CD4-positive, alpha-beta T cell (primary cell): ENCODE data around the gene SLC6A3. TPM values are rescaled to one million over a fixed set of nuclear protein-coding genes. Genes with fewer than 3 reads are reported as not detected.
A peak's percentile ranks its signal among the peaks of the same experiment; 100 is the strongest.

Experiments
- ATAC-seq: fragments of 200-7000 bp; cut with Tn5 transposase; one replicate; pipeline ENCODE4 v1.10.0; 2022; ENCODE audit warnings: mild to moderate bottlenecking; ENCODE audit not compliant: poor library complexity
- CTCF ChIA-PET: fragments of 350-600 bp; sonication (Branson Sonifier 250); formaldehyde crosslinking; loops from one replicate; lab custom pipeline; 2021; ENCODE audit warnings: antibody characterized with exemption, inconsistent platforms; lab: Charles Lee
- POLR2A ChIA-PET: fragments of 350-600 bp; sonication (Branson Sonifier 250); formaldehyde crosslinking; loops from one replicate; lab custom pipeline; 2021; ENCODE audit warnings: antibody characterized with exemption, inconsistent platforms; lab: Charles Lee
- DNase-seq, 14 experiments: peaks; one replicate each; pipeline ENCODE4 v3.0.0-alpha.2; 2013 to 2020; ENCODE audit warnings: mixed read lengths in 2 of 14
- H3K27ac ChIP-seq, 2 donors: one replicate each; pipeline versions ENCODE4 v1.5.1 to v1.7.0; 2013; ENCODE audit warnings: low read length in 2 of 2, low read depth in 1 of 2, mild to moderate bottlenecking in 1 of 2
- H3K27me3 ChIP-seq, 2 experiments: 1 replicate in 1 of 2; 2 replicates in 1 of 2; pipeline versions ENCODE4 v1.6.1 to v1.7.0; 2013; ENCODE audit warnings: low read length in 2 of 2, control low read depth in 1 of 2, mild to moderate bottlenecking in 1 of 2, moderate library complexity in 1 of 2; ENCODE audit not compliant: insufficient read depth in 2 of 2, control insufficient read depth in 1 of 2
- H3K36me3 ChIP-seq: one replicate; pipeline ENCODE4 v1.6.1; 2013; ENCODE audit warnings: low read length, control low read depth; ENCODE audit not compliant: insufficient read depth
- H3K4me1 ChIP-seq: one replicate; pipeline ENCODE4 v1.6.1; 2013; ENCODE audit warnings: low read length, control low read depth; ENCODE audit not compliant: insufficient read depth
- H3K4me3 ChIP-seq: one replicate; pipeline ENCODE4 v1.5.1; 2013; ENCODE audit warnings: mild to moderate bottlenecking, low read length, moderate library complexity
- H3K9me3 ChIP-seq, 2 experiments: 1 replicate in 1 of 2; 2 replicates in 1 of 2; pipeline versions ENCODE4 v1.6.1 to v1.7.0; 2013; ENCODE audit warnings: low read length in 2 of 2, mild to moderate bottlenecking in 2 of 2, control low read depth in 1 of 2, moderate library complexity in 1 of 2; ENCODE audit not compliant: control insufficient read depth in 1 of 2, insufficient read depth in 1 of 2
- H3K27ac Mint-ChIP-seq: one replicate; pipeline ENCODE4 v1.8.0; 2020; ENCODE audit warnings: mixed read lengths
- H3K27me3 Mint-ChIP-seq: one replicate; pipeline ENCODE4 v1.8.0; 2021; ENCODE audit warnings: mixed read lengths
- H3K36me3 Mint-ChIP-seq: one replicate; pipeline ENCODE4 v1.8.0; 2021; ENCODE audit warnings: low read depth, mixed read lengths
- H3K4me1 Mint-ChIP-seq: one replicate; pipeline ENCODE4 v1.8.0; 2021; ENCODE audit warnings: low read depth, mixed read lengths
- H3K4me3 Mint-ChIP-seq: one replicate; pipeline ENCODE4 v1.8.0; 2020; ENCODE audit warnings: mild to moderate bottlenecking, mixed read lengths
- H3K9me3 Mint-ChIP-seq: one replicate; pipeline ENCODE4 v1.8.0; 2020; ENCODE audit warnings: mixed read lengths
- CTCF ChIP-seq: fragments of 200-600 bp; IDR thresholded peaks from one replicate; pipeline ENCODE4 v1.8.0; 2022; ENCODE audit warnings: antibody characterized with exemption, mild to moderate bottlenecking
- intact Hi-C, 2 experiments: fragments of 100-400 bp; cut with DNase I in 1 of 2; cut with micrococcal nuclease in 1 of 2; formaldehyde crosslinking; loops; one replicate each; pipeline versions ENCODE4 v1.15.1 to v1.9.0; 2023 to 2025; cut with DNase I, micrococcal nuclease
- total RNA-seq, 174 experiments: library from RNA in 2 of 174; stranded (reverse) in 2 of 174; gene quantifications; one replicate each; pipeline ENCODE4 v1.2.3 and lab custom pipeline; 2021 to 2026

Gene SLC6A3
- total RNA-seq, 2 experiments from 2014 or later: 0.08 TPM; not detected in 1

GRCh38 chr5:1464096-1464446 is 18.8 kb upstream of the SLC6A3 start:
- Histone ChIP-seq H3K27me3 (no peaks in the 10 kb centered on the region), H3K4me3 (no peak overlapping the region), H3K27ac (no peak overlapping the region), H3K9me3 (peaks cover 0 to 15% of the 10 kb centered on the region in 2 experiments), H3K4me1 (no peaks in the 10 kb centered on the region), H3K36me3 (peaks cover 30% of the 10 kb centered on the region)
- no peaks in the 10 kb centered on the region for H3K9me3 Mint-ChIP-seq
- H3K36me3 Mint-ChIP-seq: peaks cover 38% of the 10 kb centered on the region
- no peak for ATAC-seq
- no peak overlapping the region for H3K4me3 Mint-ChIP-seq
- intact Hi-C loops: no loop called here
- H3K27ac Mint-ChIP-seq: no peak overlapping the region
- CTCF ChIA-PET: no interaction called here
- H3K27me3 Mint-ChIP-seq: no peaks in the 10 kb centered on the region
- DNase-seq: no peak
- POLR2A ChIA-PET: no interaction called here
- TF ChIP-seq CTCF: no peak
- H3K4me1 Mint-ChIP-seq: no peaks in the 10 kb centered on the region

- no peak for TF ChIP-seq CTCF
- ChIA-PET CTCF (no interaction called here), POLR2A (no interaction called here)
- Mint-ChIP-seq H3K9me3 (no peaks in the 10 kb centered on the region), H3K4me1 (no peaks in the 10 kb centered on the region), H3K36me3 (peaks cover 39% of the 10 kb centered on the region), H3K4me3 (no peak overlapping the region), H3K27ac (no peak overlapping the region), H3K27me3 (no peaks in the 10 kb centered on the region)
- no peaks in the 10 kb centered on the region for H3K4me1 ChIP-seq
- ATAC-seq (no peak), DNase-seq (peak in 1 of 14 experiments; percentile 12)
- H3K9me3 ChIP-seq: peaks cover 0 to 15% of the 10 kb centered on the region in 2 experiments
- no peaks in the 10 kb centered on the region for H3K27me3 ChIP-seq
- H3K36me3 ChIP-seq: peaks cover 30% of the 10 kb centered on the region
- intact Hi-C loops: no loop called here
- H3K27ac ChIP-seq: no peak overlapping the region
- no peak overlapping the region for H3K4me3 ChIP-seq
Measured at GRCh38 chr5:1463326-1464095, 18.3 kb upstream of the SLC6A3 start.

- Histone ChIP-seq H3K9me3 (peaks cover 0 to 15% of the 10 kb centered on the region in 2 experiments), H3K27ac (no peak overlapping the region), H3K4me1 (no peaks in the 10 kb centered on the region), H3K4me3 (no peak overlapping the region), H3K36me3 (peaks cover 30% of the 10 kb centered on the region), H3K27me3 (no peaks in the 10 kb centered on the region)
- ATAC-seq (no peak), DNase-seq (peak in 1 of 14 experiments; percentile 21)
- no peaks in the 10 kb centered on the region for H3K4me1 Mint-ChIP-seq
- H3K36me3 Mint-ChIP-seq: peaks cover 42% of the 10 kb centered on the region
- H3K27ac Mint-ChIP-seq: no peak overlapping the region
- H3K27me3 Mint-ChIP-seq: no peaks in the 10 kb centered on the region
- H3K9me3 Mint-ChIP-seq: no peaks in the 10 kb centered on the region
- POLR2A ChIA-PET: no interaction called here
- CTCF ChIA-PET: no interaction called here
- intact Hi-C loops: no loop called here
- TF ChIP-seq CTCF: no peak
- no peak overlapping the region for H3K4me3 Mint-ChIP-seq
Measured at GRCh38 chr5:1462358-1462757, 17.1 kb upstream of the SLC6A3 start.
